GM21423 (cell line): ENCODE measurements around the gene ATXN10.
"Not testable (repeated sequence)": the region's sequence is repeated elsewhere in the genome, so short reads cannot be mapped to it uniquely, and the experiment has no call there.

Source experiments
- ATAC-seq: cut with Tn5 transposase; IDR thresholded peaks from one replicate; pipeline ENCODE4 v1.9.1; 2021; ENCODE audit warnings: mild to moderate bottlenecking, moderate library complexity; ENCODE audit not compliant: unreplicated experiment

ATXN10 gene

GRCh38 chr22:45783021-45783420 lies 111.4 kb downstream of the ATXN10 start:
- no peak for ATAC-seq

GRCh38 chr22:45783690-45784089 lies 112.1 kb downstream of the ATXN10 start:
- no peak for ATAC-seq

GRCh38 chr22:45784357-45785277 lies 113.0 kb downstream of the ATXN10 start:
- ATAC-seq, result no peak

GRCh38 chr22:45785458-45785857 lies 113.8 kb downstream of the ATXN10 start:
- no peak for ATAC-seq

- ATAC-seq, result no peak
Observed at GRCh38 chr22:45786726-45787125, 115.1 kb downstream of the ATXN10 start.

- no peak for ATAC-seq
Observed at GRCh38 chr22:45787759-45788158, 116.1 kb downstream of the ATXN10 start.

- no peak for ATAC-seq
Observed at GRCh38 chr22:45788522-45788921, 116.9 kb downstream of the ATXN10 start.

GRCh38 chr22:45790401-45790800 lies 118.8 kb downstream of the ATXN10 start:
- ATAC-seq, result no peak

GRCh38 chr22:45793161-45793560 lies 121.5 kb downstream of the ATXN10 start:
- ATAC-seq, result no peak

- no peak for ATAC-seq
Observed at GRCh38 chr22:45793892-45794291, 122.3 kb downstream of the ATXN10 start.

- ATAC-seq, result not testable (repeated sequence)
Observed at GRCh38 chr22:45796009-45796408, 124.4 kb downstream of the ATXN10 start.

- no peak for ATAC-seq
Observed at GRCh38 chr22:45799291-45799690, 127.7 kb downstream of the ATXN10 start.

GRCh38 chr22:45802054-45802453 lies 130.4 kb downstream of the ATXN10 start:
- ATAC-seq, result no peak

GRCh38 chr22:45804319-45804985 lies 132.8 kb downstream of the ATXN10 start:
- ATAC-seq, result no peak

GRCh38 chr22:45804986-45805325 lies 133.3 kb downstream of the ATXN10 start:
- ATAC-seq, result no peak

- ATAC-seq, result no peak
Observed at GRCh38 chr22:45805413-45805812, 133.8 kb downstream of the ATXN10 start.

GRCh38 chr22:45807156-45807915 lies 135.7 kb downstream of the ATXN10 start:
- no peak for ATAC-seq

GRCh38 chr22:45812910-45813309 lies 141.3 kb downstream of the ATXN10 start:
- no peak for ATAC-seq

GRCh38 chr22:45814198-45814597 lies 142.6 kb downstream of the ATXN10 start:
- no peak for ATAC-seq

GRCh38 chr22:45816776-45817175 lies 145.1 kb downstream of the ATXN10 start:
- no peak for ATAC-seq

- no peak for ATAC-seq
Observed at GRCh38 chr22:45817745-45818423, 146.2 kb downstream of the ATXN10 start.
